Activated T-cell treated with anti-CD3 and anti-CD28 coated beads, Interleukin-2, amount 50 U/mL, for 4 hours (primary cell): ENCODE data around the gene EXOC3L1. TPM values are rescaled to one million over a fixed set of nuclear protein-coding genes. Genes with fewer than 3 reads are reported as not detected.
A peak's percentile ranks its signal among the peaks of the same experiment; 100 is the strongest.

Experiments used
- ATAC-seq, 2 donors: fragments of 200-7000 bp; cut with Tn5 transposase; one replicate each; pipeline ENCODE4 v1.10.0; 2021
- DNase-seq: peaks from one replicate; pipeline ENCODE4 v3.0.0-alpha.2; 2020
- H3K27me3 Mint-ChIP-seq: one replicate; pipeline ENCODE4 v1.8.0; 2021; ENCODE audit warnings: low read depth, mixed read lengths
- H3K36me3 Mint-ChIP-seq: one replicate; pipeline ENCODE4 v1.8.0; 2022; ENCODE audit warnings: mixed read lengths; ENCODE audit not compliant: insufficient read depth
- H3K4me1 Mint-ChIP-seq: one replicate; pipeline ENCODE4 v1.8.0; 2021; ENCODE audit warnings: low read depth, mixed read lengths
- H3K4me3 Mint-ChIP-seq: one replicate; pipeline ENCODE4 v1.8.0; 2021; ENCODE audit warnings: mild to moderate bottlenecking, moderate library complexity, mixed read lengths
- H3K9me3 Mint-ChIP-seq: one replicate; pipeline ENCODE4 v1.8.0; 2021; ENCODE audit warnings: mixed read lengths
- total RNA-seq, 3 donors: library from RNA; stranded (reverse); gene quantifications; one replicate each; pipeline ENCODE4 v1.2.1, GENCODE V29; 2021

The EXOC3L1 gene
- total RNA-seq: not detected

GRCh38 chr16:67190041-67190440 is at the start of gene EXOC3L1:
Gene EXOC3L1, minus strand, starts transcription at chr16:67190136. Its CDS starts 460 bp downstream, at chr16:67189676.
- H3K9me3 Mint-ChIP-seq: no peaks in the 10 kb centered on the region
- peak within 1 kb of the TSS; percentile 94 for H3K4me3 Mint-ChIP-seq
- ATAC-seq (no peak), DNase-seq (no peak)
- peaks cover 4% of the 10 kb centered on the region for H3K27me3 Mint-ChIP-seq
- peaks cover 11% of the 10 kb centered on the region for H3K36me3 Mint-ChIP-seq
- peaks cover 29% of the 10 kb centered on the region for H3K4me1 Mint-ChIP-seq

GRCh38 chr16:67238806-67239470 is 49.0 kb upstream of the EXOC3L1 start:
- no peak overlapping the region for H3K4me3 Mint-ChIP-seq
- no peaks in the 10 kb centered on the region for H3K27me3 Mint-ChIP-seq
- ATAC-seq (no peak), DNase-seq (no peak)
- H3K9me3 Mint-ChIP-seq: no peaks in the 10 kb centered on the region
- peaks cover 27% of the 10 kb centered on the region for H3K36me3 Mint-ChIP-seq
- H3K4me1 Mint-ChIP-seq: peaks cover 24% of the 10 kb centered on the region

- peaks cover 29% of the 10 kb centered on the region for H3K36me3 Mint-ChIP-seq
- no peaks in the 10 kb centered on the region for H3K27me3 Mint-ChIP-seq
- H3K4me3 Mint-ChIP-seq: no peak overlapping the region
- H3K4me1 Mint-ChIP-seq: peaks cover 20% of the 10 kb centered on the region
- ATAC-seq (no peak), DNase-seq (no peak)
- no peaks in the 10 kb centered on the region for H3K9me3 Mint-ChIP-seq
These were observed 48.3 kb upstream of the EXOC3L1 start for GRCh38 chr16:67238278-67238575.

GRCh38 chr16:67237396-67238277 is 47.7 kb upstream of the EXOC3L1 start:
- peaks cover 20% of the 10 kb centered on the region for H3K4me1 Mint-ChIP-seq
- no peaks in the 10 kb centered on the region for H3K9me3 Mint-ChIP-seq
- no peaks in the 10 kb centered on the region for H3K27me3 Mint-ChIP-seq
- DNase-seq: peak; percentile 2
- ATAC-seq: no peak
- no peak overlapping the region for H3K4me3 Mint-ChIP-seq
- H3K36me3 Mint-ChIP-seq: peaks cover 29% of the 10 kb centered on the region

GRCh38 chr16:67236563-67237395 is 46.8 kb upstream of the EXOC3L1 start:
- H3K27me3 Mint-ChIP-seq: no peaks in the 10 kb centered on the region
- H3K36me3 Mint-ChIP-seq: peaks cover 29% of the 10 kb centered on the region
- peak overlapping the region; percentile 77 for H3K4me3 Mint-ChIP-seq
- H3K4me1 Mint-ChIP-seq: peaks cover 16% of the 10 kb centered on the region
- ATAC-seq (peak; percentile 93 to 96), DNase-seq (peak; percentile 57)
- no peaks in the 10 kb centered on the region for H3K9me3 Mint-ChIP-seq

GRCh38 chr16:67235816-67236562 is 46.1 kb upstream of the EXOC3L1 start:
- DNase-seq: no peak
- Mint-ChIP-seq H3K27me3 (no peaks in the 10 kb centered on the region), H3K36me3 (peaks cover 29% of the 10 kb centered on the region)

GRCh38 chr16:67234180-67234597 is 44.3 kb upstream of the EXOC3L1 start:
- Mint-ChIP-seq H3K4me3 (no peak overlapping the region), H3K36me3 (peaks cover 29% of the 10 kb centered on the region), H3K9me3 (no peaks in the 10 kb centered on the region), H3K4me1 (peaks cover 10% of the 10 kb centered on the region), H3K27me3 (no peaks in the 10 kb centered on the region)
- ATAC-seq (no peak), DNase-seq (no peak)

More at GRCh38 chr16:67235816-67236562, 46.1 kb upstream of the EXOC3L1 start:
- peak; percentile 44 to 59 for ATAC-seq
- H3K4me1 Mint-ChIP-seq: peaks cover 11% of the 10 kb centered on the region
- H3K4me3 Mint-ChIP-seq: peak overlapping the region; percentile 77
- H3K9me3 Mint-ChIP-seq: no peaks in the 10 kb centered on the region

GRCh38 chr16:67233596-67233995 is 43.7 kb upstream of the EXOC3L1 start:
- peaks cover 34% of the 10 kb centered on the region for H3K36me3 Mint-ChIP-seq
- no peak overlapping the region for H3K4me3 Mint-ChIP-seq
- no peak for ATAC-seq
- DNase-seq: no peak
- no peaks in the 10 kb centered on the region for H3K27me3 Mint-ChIP-seq
- H3K9me3 Mint-ChIP-seq: no peaks in the 10 kb centered on the region
- peaks cover 10% of the 10 kb centered on the region for H3K4me1 Mint-ChIP-seq

GRCh38 chr16:67230809-67231660 is 41.1 kb upstream of the EXOC3L1 start:
- H3K9me3 Mint-ChIP-seq: no peaks in the 10 kb centered on the region
- H3K27me3 Mint-ChIP-seq: no peaks in the 10 kb centered on the region
- peaks cover 17% of the 10 kb centered on the region for H3K4me1 Mint-ChIP-seq
- peaks cover 20% of the 10 kb centered on the region for H3K36me3 Mint-ChIP-seq
- no peak overlapping the region for H3K4me3 Mint-ChIP-seq
- DNase-seq (no peak), ATAC-seq (no peak)

GRCh38 chr16:67229906-67230808 is 40.2 kb upstream of the EXOC3L1 start:
- H3K27me3 Mint-ChIP-seq: no peaks in the 10 kb centered on the region
- no peak for DNase-seq
- H3K36me3 Mint-ChIP-seq: peaks cover 19% of the 10 kb centered on the region
- ATAC-seq: no peak
- H3K9me3 Mint-ChIP-seq: no peaks in the 10 kb centered on the region
- H3K4me1 Mint-ChIP-seq: peaks cover 25% of the 10 kb centered on the region
- no peak overlapping the region for H3K4me3 Mint-ChIP-seq

GRCh38 chr16:67228905-67229304 is 39.0 kb upstream of the EXOC3L1 start:
- DNase-seq (no peak), ATAC-seq (no peak)
- Mint-ChIP-seq H3K36me3 (peaks cover 19% of the 10 kb centered on the region), H3K4me1 (peaks cover 37% of the 10 kb centered on the region), H3K9me3 (no peaks in the 10 kb centered on the region), H3K27me3 (no peaks in the 10 kb centered on the region), H3K4me3 (peak overlapping the region; percentile 96)

- no peak for DNase-seq
- H3K4me1 Mint-ChIP-seq: peaks cover 44% of the 10 kb centered on the region
- no peaks in the 10 kb centered on the region for H3K27me3 Mint-ChIP-seq
- no peaks in the 10 kb centered on the region for H3K9me3 Mint-ChIP-seq
- peak overlapping the region; percentile 96 for H3K4me3 Mint-ChIP-seq
- ATAC-seq: no peak
- H3K36me3 Mint-ChIP-seq: peaks cover 17% of the 10 kb centered on the region
These were observed 38.3 kb upstream of the EXOC3L1 start for GRCh38 chr16:67228034-67228785.
